Raji (cell line): ENCODE data around the gene TRMT13.

Source experiments
- POLR2A ChIP-seq: IDR thresholded peaks from 2 replicates; pipeline ENCODE4 v1.6.1; 2011; ENCODE audit warnings: low read depth, low read length, control low read depth; ENCODE audit not compliant: insufficient read depth

The TRMT13 gene

DNA sequence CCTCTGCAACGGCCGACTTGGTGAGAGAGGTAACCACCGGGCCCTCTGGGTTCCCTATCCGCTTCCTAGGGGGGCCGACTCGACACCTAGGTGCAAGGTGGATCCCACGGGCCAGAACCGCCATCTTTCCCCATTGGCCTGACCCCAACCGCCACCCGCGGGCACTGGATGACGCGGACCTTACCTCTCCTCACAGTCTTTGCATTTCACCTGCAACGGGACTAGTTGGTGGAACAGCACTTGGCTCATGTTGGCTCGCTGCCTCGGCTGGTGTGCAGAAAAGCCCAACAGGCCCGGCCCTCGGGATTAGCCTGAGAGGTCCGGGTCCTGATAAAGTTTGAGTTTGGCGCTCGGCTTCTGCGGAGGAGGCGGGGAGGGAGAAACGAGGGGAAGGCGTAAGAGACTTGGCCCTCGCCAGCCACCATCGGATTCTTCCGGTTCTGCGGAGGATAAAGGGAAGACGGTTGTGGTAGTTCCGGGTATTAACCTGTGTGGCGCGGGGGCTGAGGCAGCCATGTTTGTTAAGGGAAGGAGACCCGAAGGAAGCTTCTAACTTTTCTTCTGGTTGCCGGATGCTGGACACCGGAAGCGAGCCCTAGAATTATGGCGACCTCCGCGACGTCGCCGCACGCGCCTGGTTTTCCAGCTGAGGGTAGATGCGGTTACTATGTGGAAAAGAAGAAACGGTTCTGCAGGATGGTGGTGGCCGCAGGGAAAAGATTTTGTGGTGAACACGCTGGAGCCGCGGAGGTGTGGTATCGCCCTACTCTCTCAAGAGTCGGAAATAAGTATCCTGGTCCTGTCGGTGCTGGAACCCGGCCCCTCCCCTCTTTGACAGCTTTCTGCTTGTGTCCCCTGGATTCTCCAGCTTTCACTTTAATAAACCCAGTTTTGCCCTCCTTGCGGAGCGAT, at the start of gene TRMT13, which contains the start of gene SASS6:
TRMT13 (plus strand) TSS at position 598 of the 912 bp plus-strand sequence; CDS start at position 604, 6 bp downstream.
SASS6 (minus strand) TSS at position 365 of the 912 bp plus-strand sequence; CDS start at position 249, 116 bp downstream.
- peak; percentile 75 for TF ChIP-seq POLR2A

DNA sequence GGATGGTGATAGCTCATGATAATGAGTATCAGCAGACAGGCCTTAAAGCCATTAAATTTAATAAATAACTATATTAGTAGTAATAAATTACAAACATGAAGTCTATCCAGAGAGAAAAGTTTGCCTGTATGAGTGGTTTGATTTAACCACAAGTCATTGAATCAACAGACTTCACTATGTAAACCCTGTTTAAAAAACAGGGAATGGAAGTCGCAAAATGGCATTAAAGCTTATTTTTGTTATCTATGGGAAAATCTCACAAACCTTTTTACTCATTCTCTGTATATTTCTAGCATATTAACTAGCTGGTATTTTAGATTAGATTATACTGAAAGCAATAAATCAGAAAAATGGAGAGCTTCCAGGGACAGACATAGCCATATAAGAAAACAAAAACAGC, 45.6 kb upstream of the TRMT13 start:
- TF ChIP-seq POLR2A: no peak

DNA sequence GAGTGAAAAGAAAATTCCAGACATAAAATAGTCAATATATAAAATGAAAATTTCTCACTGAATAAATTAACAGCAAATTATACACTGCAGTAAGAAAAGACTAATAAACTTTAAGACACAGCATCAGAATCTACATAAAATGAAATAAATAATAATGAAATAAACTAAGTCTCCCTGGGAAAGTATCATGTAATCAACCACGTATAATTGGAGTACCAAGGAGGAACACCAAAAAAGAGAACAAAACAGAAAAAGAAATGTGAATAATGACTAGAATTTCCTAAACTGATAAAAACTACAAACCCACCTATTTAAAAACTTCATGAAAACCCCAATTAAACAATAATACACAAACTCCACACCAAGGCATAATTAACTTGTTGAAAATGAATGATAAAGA, 43.9 kb upstream of the TRMT13 start:
- TF ChIP-seq POLR2A: no peak

GRCh38 chr1:100090471-100090870, 42.5 kb upstream of the TRMT13 start:
- TF ChIP-seq POLR2A: no peak

GRCh38 chr1:100100202-100100601, 32.8 kb upstream of the TRMT13 start:
- TF ChIP-seq POLR2A: no peak

GRCh38 chr1:100101564-100101963, 31.4 kb upstream of the TRMT13 start:
- no peak for TF ChIP-seq POLR2A

GRCh38 chr1:100107696-100108095, 25.3 kb upstream of the TRMT13 start:
- TF ChIP-seq POLR2A: no peak

DNA sequence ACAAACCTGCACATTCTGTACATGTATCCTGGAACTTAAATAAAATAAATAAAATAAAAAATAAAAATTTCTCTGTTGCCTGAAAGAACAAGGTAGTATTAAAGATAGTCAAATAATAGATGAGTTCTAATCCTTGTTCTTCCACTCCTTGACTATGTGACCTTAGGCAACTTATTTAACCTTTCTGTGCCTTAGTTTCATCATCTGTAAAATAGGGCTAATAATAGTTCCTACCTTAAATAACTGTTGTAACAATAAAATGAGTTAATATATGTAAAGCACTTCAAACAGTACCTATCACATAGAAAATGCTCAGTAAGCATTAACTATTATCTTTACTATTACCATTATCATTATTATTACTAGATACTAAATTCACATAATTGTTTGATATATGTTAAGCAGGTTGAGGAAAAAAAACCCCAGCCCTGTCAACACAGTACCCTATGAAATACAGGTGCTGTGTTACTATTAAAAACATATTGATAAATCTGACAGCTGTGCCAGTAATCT, 23.4 kb upstream of the TRMT13 start:
- TF ChIP-seq POLR2A: no peak

GRCh38 chr1:100115524-100115923, 17.4 kb upstream of the TRMT13 start:
- no peak for TF ChIP-seq POLR2A

DNA sequence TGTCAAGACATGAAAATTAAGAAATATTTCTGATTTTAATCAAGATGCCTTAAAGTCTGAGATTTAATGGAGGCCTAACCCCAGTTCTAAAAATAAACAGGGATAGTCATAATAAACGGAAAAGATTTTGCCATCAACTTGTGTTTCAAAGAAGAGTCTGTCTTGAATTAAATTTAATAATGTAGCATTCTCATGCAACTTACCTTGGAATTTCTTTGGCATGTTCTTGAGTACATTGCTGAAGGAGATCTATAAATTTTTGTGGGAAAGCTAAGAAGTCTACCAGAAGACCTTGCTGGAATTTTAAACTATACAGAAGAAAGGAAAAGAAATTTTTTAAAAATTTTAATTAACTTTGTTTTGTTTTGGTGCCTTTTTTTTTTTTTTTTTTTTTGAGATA, 10.8 kb upstream of the TRMT13 start:
- no peak for TF ChIP-seq POLR2A

- TF ChIP-seq POLR2A: no peak
These were observed 5.7 kb upstream of the TRMT13 start for GRCh38 chr1:100127226-100127625.

DNA sequence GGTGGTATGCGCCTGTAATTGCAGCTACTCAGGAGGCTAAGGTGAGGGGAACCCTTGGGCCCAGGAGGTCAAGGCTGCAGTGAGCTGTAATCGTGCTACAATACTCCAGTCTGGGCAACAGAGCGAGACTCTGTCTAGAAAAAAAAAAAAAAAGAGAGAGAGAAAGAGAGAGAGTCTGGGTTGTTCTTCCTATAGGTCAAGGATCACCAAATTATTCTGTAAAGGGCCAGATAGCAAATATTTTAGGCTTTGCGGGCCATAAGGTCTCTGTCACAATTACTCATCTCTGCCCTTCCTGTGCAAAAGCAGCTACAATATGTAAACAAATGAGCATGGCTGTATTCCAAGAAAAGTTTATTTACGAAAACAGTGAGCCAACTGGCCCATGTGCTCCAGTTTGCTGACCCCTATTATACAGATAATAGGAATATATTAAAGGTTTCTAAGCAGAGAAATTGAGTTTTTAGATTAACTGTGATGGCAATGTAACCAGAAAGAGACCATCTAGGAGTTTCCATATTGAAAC, 2.3 kb upstream of the TRMT13 start:
- no peak for TF ChIP-seq POLR2A

DNA sequence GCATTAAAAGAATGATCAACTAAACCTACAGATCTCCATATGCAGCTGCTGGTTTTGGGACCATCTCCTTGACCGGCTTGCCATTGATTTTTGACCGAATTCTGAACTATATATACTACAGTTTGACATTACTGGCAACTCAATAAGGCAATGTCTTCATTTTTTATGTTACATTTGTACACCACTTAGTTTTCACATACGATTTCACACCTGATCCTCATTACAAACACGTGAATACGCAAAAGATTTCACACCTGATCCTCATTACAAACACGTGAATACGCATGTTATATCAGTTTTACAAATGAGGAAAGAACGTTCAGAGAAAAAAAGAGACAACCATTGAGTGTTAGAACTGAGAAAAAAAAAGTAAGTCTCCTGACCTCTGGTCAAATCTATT, 1.3 kb upstream of the TRMT13 start:
- no peak for TF ChIP-seq POLR2A

DNA sequence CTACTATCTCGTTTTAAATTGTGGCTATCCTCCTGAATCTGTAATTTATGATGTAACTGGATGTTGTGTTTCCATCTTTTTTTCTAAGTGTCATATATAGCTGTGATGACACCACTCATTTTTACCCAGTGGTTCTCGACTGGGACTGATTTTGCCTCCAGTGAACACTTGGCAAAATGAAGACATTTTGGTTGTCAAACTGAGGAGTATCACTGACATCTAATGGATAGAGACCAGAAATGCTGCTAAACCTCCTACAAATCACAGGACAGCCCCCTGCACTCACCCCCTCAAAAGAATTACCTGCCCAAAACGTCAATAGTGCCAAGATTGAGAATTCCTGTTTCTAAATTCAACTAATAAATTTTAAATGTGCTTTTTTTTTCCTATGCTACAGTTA, 1.9 kb downstream of the TRMT13 start:
- no peak for TF ChIP-seq POLR2A

DNA sequence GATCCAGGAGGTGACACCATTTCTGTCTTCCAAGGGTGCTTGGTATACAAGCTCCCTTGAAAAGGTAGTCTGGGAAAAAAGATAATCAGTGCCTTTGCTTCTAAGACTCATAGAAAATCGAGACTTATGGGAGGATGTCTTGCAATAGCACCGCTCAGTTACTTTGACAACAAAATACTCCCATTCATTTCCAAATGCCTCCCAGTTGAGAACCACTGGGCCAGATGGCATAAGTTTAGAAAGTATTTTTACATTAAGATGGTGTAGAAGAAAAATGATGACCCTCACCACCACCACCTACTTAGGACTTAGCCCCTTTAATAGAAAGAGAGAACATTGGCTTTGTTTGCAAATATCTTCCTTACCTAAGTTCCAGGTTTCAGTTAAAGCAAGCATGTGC, 4.6 kb downstream of the TRMT13 start:
- TF ChIP-seq POLR2A: no peak

- no peak for TF ChIP-seq POLR2A
These were observed 8.2 kb downstream of the TRMT13 start for GRCh38 chr1:100141192-100141591.
